LoVo (cell line): Measurements from ENCODE around the gene KTI12.
"Not testable (repeated sequence)": the region's sequence is repeated elsewhere in the genome, so short reads cannot be mapped to it uniquely, and the experiment has no call there.

Source experiments
- DNase-seq: peaks from one replicate; pipeline ENCODE4 v3.0.0-alpha.2; 2016; ENCODE audit warnings: low spot score

Gene KTI12

GRCh38 chr1:52041551-52042185 is 8.1 kb upstream of the KTI12 start:
- DNase-seq, result no peak

- no peak for DNase-seq
These were observed 4.3 kb upstream of the KTI12 start for GRCh38 chr1:52037909-52038308.

GRCh38 chr1:52037402-52037814 is 3.8 kb upstream of the KTI12 start:
- no peak for DNase-seq

GRCh38 chr1:52034050-52034384 is 407 bp upstream of the KTI12 start:
- DNase-seq, result no peak

- DNase-seq, result no peak
These were observed 852 bp downstream of the KTI12 start for GRCh38 chr1:52032785-52033131.

GRCh38 chr1:52032124-52032784 is 1.4 kb downstream of the KTI12 start:
- DNase-seq, result no peak

- DNase-seq, result not testable (repeated sequence)
These were observed 4.8 kb downstream of the KTI12 start for GRCh38 chr1:52028839-52029238.

- no peak for DNase-seq
These were observed 5.3 kb downstream of the KTI12 start for GRCh38 chr1:52028328-52028727.

- DNase-seq, result no peak
These were observed 7.3 kb downstream of the KTI12 start for GRCh38 chr1:52026278-52026677.

GRCh38 chr1:52022133-52022532 is 11.5 kb downstream of the KTI12 start:
- DNase-seq, result no peak

- no peak for DNase-seq
These were observed 25.4 kb downstream of the KTI12 start for GRCh38 chr1:52008071-52008809.

- no peak for DNase-seq
These were observed 26.2 kb downstream of the KTI12 start for GRCh38 chr1:52007215-52008002.

- not testable (repeated sequence) for DNase-seq
These were observed 27.5 kb downstream of the KTI12 start for GRCh38 chr1:52006081-52006553.

GRCh38 chr1:52005548-52005947 is 28.1 kb downstream of the KTI12 start:
- DNase-seq, result not testable (repeated sequence)

GRCh38 chr1:52003877-52004276 is 29.7 kb downstream of the KTI12 start:
- no peak for DNase-seq

GRCh38 chr1:52002038-52002917 is 31.3 kb downstream of the KTI12 start:
- DNase-seq, result peak; percentile 80

- DNase-seq, result no peak
These were observed 34.9 kb downstream of the KTI12 start for GRCh38 chr1:51998701-51999100.

GRCh38 chr1:51997974-51998382 is 35.6 kb downstream of the KTI12 start:
- no peak for DNase-seq

- DNase-seq, result peak; percentile 77
These were observed 43.1 kb downstream of the KTI12 start, which contains the start of gene RAB3B for GRCh38 chr1:51990478-51990965. RAB3B (minus strand) TSS chr1:51990700; CDS start chr1:51977117, 13,583 bp downstream.

GRCh38 chr1:51989582-51990477 is 43.8 kb downstream of the KTI12 start:
- no peak for DNase-seq
